GM19023 (cell line): Measurements from ENCODE around the gene ZNF500.

ENCODE experiments used
- ATAC-seq: cut with Tn5 transposase; IDR thresholded peaks from one replicate; pipeline ENCODE4 v1.9.1; 2021; ENCODE audit warnings: mild to moderate bottlenecking, moderate library complexity; ENCODE audit not compliant: unreplicated experiment

ZNF500 gene

DNA sequence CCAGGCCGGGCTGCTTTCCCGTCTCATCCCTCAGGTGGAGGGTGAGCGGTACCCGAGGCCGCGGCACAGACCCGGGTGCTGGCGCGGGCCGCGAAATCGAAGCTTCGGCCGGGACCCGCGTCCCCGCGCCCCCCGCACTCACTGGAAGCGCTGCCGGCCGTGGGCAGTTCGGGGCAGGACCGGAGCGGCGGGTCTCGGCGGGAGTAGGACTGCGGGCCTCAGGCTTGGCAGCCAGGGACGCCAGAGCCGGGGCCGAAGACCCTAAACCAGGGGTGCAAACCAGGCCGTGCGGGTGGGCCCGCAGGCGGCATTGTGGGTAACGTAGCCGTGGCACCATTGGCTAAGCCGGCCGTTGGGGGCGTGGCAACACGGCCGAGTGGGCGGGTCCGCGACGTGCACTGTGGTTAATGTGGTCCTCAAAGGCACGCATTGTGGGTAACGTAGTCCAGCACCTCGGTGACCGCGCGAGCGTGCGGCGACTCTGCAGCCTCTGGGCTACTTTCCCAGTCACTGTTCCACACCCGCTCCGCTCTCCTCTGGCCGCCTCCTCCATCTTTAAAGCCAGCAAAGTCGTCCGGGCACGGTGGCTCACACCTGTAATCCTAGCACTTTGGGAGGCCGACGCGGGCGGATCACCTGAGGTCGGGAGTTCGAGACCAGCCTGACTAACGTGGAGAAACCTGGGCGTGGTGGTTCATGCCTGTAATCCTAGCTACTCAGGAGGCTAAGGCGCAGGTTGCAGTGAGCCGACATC, at the start of gene ZNF500:
Gene ZNF500, minus strand, starts transcription at position 288 of the 754 bp plus-strand sequence. CDS start 1,184 bp downstream, outside the sequence.
- ATAC-seq, result peak; percentile 83

DNA sequence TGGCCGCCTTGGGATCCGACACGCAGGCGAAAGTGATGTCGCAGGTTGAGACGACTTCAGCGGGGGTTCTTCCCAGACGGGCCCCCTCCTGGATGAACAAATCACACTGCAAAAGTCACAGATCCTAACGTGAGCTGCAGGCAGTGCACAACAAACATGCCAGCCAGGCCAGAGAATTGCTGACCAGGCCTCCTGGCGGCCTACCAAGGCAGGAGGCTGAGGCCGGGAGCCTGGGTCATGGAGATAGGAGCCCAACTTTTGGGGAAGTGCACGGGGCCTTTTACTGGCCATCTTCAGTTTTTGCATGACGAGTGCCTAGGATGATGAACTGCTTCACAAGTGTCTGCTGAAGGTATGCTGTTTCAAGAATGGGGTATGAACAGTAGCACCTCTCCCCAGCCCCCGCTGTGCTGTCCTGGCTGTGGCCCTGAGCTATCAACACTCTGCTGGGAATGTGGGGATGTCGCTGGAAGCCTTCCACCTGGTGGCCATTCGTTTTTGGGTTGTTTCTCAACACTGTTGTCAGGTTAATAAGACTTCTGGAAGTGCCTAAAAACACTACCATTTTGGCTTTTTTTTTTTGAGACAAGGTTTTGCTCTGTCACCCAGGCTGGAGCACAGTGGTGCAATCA, 47.7 kb upstream of the ZNF500 start:
- ATAC-seq, result no peak

DNA sequence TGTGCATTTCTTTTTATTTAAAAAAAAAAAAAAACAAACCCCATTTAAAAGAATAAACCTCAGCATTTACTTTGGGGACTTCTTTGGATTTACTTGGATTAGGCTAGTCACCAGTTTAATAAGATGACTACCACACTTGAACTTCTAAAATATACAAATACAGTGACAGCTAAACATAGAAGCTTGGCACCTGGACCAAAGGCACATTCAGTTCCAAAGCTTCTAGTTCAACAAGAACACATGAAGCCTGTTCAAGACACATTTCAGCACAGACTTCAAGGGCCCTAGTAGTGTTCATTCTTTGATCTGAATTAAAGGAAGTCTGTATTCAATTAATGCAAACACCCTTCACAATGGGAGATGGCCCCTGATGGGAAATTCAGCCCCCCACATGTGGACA, 47.1 kb upstream of the ZNF500 start:
- ATAC-seq, result no peak

DNA sequence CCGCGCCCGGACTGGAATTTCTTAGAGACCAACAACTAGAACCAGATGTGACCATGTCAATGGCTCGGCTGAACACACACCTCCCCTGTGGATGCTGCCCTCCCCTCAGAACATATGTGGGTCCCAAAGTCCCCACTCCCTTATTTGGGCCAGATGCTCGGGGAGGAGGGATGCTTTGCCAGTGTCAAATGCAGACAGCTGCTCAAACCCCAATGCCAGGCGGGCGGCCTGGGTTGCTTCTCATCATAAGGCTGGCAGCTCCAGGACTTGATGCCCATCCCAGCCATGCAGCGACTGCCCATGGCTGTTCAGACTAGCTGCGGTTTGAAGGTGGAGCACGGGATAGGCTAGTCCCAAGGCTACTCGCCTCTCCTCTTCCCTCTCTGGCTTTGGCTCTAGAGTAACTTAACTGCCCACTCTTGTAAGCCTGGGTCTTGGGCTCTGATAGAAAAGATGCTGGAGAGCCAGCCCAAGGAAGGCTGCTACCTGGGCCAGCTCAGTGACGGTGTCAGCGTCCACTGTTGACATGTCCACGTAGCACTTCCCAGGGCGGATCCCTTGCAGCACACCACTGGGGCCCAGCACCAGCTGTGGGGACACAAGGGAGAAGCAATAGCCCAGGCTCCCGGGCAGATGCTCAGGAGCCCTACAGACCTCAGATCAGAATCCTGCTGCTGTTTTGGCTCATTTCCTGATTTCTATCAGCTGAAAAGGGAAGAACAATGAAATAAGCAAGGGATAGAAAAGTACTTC, 46.5 kb upstream of the ZNF500 start:
- no peak for ATAC-seq

DNA sequence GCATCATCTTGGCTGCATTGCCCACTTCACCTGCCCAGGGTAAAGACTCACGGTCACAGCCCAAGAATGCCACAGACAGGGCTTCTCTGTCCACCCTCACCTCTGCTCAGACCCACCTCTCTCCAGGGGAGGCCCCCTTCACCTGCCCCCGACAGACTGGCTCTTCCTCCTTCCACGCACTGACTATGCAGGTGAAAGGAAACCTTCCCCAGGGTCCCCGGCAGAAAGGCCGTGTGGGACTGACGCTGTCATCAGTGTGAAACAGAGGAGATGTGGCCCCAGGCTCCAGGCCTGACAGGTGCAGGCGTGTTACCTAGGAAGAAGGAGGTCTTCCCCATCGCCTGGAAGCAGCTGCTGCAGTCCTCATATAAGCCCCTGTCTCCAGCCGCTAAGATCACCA, 44.8 kb upstream of the ZNF500 start:
- no peak for ATAC-seq

DNA sequence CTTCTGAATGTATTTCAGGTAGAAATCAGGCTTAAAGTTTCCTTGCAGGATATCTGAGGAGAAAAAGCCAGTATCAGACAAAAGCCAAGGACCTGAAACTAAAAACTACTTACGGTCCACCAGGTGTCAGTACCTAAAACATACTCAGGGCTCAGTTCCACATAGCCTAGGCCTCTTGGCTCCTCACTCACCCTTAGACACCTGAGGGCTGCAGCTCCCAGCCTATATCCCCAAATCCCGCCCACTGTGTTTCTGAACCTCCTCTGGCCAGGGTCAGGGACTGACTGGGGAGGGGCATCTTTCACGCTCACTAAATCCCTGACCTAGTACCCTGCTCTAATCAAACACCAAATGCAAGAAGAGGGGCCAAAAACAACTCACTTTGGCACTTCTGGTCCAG, 44.3 kb upstream of the ZNF500 start:
- ATAC-seq, result no peak

DNA sequence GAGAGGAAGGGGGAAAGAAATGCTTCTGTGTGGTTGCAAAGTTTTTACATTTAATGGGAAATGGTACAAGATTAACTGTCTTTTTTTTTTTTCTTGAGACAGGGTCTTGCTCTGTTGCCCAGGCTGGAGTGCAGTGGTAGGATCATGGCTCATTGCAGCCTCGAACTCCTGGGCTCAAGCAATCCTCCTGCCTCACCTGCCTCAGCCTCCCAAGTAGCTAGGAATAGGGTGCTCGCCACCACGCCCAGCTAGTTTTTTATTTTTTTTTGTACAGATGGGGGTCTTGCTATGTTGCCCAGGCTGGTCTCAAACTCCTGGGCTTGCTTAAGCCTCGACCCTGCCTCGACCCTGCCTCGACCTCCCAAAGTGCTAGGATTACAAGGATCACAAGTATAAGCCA, 39.3 kb upstream of the ZNF500 start:
- no peak for ATAC-seq

DNA sequence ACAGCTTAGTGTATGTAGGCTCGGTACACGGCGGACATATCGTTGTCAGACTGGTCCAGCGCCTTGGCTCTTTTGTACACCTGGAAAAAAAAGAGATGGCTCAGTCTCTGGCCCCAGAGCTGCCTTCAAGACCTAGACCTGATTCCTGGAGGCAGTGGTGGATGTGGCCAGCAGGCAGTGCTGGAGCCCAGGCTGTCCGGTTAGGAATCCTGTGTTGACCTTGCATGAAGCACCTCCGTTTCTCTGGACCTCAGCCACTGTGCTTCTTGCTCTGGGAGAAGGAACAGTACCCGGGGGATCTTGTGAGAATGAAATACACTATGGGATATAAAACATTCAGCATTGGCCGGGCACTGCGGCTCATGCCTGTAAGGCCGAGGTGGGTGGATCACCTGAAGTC, 38.3 kb upstream of the ZNF500 start:
- no peak for ATAC-seq

DNA sequence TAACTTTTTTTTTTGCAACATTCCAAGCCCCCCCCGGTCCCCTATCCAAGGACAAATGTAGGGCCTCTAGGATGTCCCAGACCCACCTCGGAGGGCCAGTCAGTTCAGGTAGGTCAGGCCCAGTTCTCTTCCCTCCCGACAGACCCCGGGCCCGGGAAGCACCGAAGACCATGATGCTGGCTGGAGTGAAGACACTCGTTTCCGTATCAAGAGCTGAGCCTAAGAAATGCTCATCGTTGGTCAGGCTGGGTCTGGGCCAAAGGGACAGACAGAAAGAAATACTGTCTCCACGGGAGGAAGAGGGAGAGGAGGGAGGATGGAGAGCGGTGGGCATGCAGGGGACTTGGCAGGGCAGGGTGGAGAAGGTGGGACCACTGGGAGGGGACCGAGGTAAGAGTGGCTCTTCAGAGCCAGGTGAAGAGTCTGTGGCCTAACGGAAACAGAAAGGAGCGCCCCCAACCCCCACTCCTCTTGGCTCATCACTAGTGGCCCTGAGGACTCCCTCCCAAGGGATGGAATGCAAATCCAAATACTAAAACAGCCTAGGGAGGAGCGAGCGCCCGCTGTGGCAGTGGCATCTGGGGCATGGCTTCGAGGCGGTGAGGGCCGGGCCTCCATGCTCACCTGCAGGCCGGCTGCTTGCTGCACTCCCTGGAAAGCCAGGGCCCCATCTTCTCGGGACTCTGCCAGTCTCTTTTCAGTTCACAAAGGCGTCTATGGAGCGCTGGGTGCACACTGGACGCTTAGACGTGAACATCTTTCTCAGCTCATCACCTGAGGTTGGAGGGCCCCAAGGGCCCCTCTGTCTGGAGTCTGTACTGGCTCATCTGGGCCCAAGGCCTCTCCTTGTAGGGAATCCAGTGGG, 37.2 kb upstream of the ZNF500 start:
- no peak for ATAC-seq

DNA sequence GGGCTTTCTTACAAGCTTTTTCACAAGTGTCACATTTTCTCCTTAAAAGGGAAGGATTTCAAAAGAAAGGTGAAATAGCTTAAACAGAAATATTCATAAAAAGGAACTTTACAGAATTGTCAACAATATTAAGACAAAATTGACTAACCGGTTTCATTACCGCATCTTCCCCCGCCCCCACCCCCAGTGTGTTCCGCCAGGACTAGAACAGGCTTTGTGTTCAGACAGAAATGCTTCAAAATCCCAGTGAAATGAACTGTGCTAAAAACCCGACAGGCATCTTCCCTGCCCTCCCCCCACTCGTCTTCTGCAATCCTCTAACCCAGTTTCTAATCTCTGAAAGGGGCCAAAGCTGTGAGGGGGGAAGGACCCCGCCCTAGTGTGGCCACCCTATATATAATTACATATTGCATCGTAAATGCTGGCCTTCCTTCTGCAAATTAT, 36.5 kb upstream of the ZNF500 start:
- ATAC-seq, result no peak

DNA sequence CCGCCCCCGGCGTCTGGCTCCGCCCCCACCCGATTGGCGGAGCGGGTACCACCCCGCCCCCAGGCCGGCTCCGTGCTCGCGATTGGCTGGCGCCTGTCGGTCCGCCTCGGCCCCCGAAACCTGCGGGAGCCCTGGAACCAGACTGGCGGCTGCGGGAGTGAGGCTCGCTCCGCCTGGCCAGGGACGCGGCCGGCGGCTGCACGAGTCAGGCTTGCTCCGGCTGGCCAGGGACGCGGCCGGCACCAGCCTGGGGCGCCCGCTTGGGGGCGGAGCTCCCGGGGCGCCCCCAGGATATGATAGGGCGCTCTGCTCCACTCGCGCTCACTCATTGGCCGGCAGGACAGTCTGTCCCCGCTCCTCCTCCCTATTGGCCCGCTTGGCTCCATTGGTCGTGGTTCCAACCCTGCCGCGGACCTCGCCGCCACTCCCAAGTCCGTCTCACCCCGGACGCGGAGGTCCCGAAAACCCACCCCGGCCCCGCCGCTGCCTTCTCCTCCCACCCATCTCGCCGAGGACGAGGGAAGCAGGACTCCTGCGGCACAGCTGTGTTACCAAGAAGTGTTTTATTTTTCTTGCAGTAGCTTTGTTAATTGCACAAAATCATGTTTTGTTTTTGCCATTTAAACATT, 35.8 kb upstream of the ZNF500 start:
- peak; percentile 92 for ATAC-seq

DNA sequence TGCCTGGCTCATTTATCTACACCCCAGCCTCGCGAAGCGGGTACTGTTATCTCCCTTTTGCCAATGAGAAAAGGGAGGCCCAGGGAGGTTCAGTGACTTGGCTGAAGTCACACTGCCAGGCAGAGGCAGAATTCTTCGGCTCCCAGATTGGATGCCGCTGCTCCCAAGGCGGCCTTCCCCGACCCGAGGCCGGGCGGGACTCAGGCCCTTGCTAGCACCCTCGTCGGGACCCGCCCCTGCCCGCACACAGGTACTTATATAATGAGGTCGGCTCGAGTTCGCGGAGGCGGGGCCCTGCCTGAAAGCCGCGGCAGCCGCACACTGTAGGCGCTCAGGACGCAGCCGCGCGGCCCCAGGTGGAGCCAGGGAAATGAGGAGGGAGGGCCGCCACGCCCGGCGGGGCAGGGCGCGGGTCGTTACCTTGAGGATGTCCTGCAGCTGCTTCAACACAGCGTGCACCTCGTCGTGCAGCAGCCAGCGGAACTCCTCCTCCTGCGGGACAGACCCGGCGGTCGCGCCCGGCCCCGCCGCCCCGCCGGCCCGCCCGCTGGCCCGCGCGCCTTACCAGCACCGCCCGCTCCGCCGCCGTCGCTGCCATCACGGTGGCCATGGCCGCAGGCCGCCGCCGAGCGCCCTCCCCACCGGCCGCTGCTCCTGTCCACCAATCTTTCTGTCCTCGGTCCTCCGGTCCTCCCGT, 35.1 kb upstream of the ZNF500 start, which contains the start of gene ROGDI:
Gene ROGDI, minus strand, starts transcription at position 672 of the 697 bp plus-strand sequence. Its CDS starts 62 bp downstream, at position 610.
- ATAC-seq, result peak; percentile 50

DNA sequence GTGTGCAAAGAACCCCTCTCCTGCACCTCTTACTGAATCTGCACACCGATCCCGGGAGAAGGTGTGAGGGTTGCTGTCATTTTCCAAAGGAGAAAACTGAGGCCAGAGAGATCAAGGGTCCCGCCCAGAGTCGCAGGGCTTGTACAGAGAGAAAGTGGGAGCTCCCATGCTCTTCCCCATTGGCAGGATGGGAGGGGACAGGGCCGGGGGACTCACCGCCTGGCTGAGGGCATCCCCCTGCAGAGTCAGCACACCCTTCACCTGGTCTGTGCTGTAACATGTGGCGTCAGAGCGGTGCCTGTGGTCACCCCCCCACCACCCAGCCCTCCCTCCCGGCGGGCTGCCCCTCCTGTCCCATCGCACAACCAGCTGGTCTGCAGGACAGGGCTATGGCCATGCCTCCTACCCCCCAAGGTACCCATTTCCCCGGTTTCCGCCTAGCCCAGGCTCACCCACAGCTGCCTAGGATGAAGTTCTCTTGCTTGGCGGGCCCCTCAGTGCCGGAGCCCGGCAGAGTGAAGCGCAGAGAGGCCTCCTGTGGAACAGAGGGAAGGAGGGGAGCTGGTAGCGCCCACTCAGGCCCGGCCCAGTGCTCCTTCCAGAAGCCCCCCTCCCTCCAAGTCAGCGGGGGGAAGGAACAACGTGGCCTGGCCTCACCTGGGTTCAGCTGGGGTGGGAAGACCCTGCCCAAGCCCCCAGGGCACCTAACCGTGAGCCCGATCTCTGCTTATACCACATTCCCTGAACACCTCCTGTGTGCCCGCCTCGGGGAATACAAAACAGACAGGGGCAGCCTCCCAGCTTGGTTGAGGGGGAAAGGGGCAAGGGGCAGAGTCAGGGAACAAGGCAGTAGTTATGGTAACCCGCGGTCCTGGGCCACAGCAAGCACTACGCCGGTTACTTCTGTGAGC, 34.3 kb upstream of the ZNF500 start:
- no peak for ATAC-seq

DNA sequence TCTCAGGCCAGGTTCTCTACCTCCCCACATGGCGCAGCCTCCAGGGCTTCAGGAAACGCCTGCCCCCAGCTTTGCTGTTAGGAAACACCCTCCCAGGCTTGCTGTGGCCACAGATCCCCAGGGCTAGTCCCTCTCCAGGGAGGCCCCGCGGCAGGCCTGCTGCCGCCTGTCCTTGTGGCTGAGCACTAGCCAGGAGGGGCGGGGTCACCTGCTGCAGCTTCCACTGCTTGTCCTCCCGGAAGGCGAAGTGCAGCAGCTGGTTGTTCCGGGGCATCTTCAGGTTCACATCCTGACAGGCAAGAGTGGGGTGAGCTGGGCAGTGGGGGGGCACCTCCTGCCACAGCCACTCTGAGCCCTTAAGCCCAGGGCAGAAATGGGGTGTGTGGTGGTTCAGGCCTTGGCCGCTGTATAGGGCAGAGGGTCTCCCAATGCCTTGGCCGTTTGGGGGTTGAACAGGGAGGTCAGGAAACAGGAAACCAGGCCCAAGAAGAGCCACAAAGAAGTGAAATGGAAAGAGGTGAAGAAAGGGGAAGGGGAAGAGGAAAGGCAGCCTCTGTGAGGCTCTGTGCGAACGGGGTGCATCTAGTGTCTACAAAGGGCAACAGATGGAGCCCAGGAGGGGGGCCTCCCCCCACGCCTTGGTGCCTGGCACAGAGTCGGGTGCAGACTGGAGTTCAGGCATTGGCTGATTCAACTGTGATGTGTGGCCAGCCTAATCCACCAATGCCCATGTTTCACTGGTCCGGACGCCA, 33.5 kb upstream of the ZNF500 start:
- ATAC-seq, result no peak

DNA sequence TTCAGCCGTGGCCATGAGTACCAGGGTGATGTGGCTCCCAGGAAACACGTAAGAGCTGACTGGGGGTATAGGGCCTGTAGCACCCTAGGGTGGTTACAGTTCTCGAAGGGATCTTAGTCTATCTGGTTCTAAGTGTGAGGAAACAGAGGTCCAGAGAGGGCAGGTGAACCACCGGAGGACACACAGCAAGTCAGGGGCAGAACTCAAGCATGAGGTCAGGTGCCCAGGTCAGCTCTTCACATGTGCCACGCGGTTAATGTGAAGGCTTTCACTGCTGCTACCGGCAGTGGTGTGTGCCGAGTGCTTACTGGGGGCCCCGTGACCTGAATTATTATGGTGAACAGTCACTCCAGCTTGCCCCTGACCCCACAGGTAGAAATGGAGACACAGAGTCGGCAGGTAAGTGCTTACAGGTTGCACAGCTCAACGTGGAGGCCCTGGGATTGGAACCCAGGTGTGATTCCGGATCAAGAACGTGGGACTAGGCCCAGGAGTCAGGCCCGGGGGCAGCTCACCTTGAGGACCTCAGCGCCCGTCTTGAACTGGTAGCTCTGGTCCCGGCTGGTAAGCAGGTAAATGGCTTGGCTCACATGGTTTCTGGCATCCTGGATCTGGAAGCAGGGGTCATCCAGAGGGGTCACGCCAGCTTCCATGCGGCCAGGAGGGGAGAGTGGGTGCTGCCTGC, 32.4 kb upstream of the ZNF500 start:
- no peak for ATAC-seq

DNA sequence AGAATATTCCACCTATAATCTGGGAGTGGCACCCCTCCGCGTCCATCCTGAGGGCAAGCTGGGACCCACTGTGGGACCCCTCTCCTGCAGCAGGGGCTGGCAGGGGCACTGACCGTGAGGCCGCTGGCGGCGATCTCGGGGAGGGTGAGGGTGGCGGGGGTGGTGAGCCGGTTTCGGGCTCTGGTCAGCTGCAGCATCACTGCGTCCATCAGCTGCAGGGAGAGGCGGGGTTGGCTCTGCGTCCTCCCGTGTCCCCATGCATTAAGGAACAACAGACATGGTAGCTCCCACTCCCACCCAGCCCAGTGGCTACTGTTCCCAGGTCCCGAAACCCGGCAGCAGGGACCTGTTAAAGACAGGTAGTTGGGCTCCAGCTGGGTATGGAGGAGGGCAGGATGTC, 31.5 kb upstream of the ZNF500 start:
- no peak for ATAC-seq

DNA sequence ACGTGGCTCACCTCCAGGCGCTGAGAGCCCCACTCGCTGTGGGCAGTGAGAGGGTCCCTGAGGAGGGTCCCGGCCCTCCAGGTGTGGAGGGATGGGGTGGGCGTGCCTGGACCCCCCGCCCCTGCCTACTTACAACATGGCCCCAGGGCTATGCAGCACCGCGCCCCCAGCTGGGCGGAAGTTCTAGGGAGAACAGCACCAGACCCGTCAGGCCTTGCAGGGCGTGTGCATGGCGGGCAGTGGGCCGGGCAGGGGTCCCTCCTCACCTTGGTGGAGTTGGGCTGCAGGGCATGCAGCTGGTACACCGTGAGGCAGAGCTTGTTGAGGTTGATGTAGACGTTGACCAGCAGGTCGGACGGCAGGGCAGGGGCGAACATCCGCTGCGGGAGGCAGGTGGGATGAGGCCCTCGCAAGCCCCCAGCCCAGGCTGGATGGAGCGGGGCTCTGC, 30.9 kb upstream of the ZNF500 start:
- ATAC-seq, result no peak
